Neutrophil (primary cell): ENCODE data around the gene CEBPG.

Experiments used
- H3K27ac ChIP-seq: fragments of 200-600 bp; sonication (generic); 2 replicates; pipeline ENCODE4 v1.5.1; 2016; ENCODE audit warnings: mild to moderate bottlenecking, moderate library complexity
- H3K27me3 ChIP-seq: fragments of 200-600 bp; sonication (generic); 2 replicates; pipeline ENCODE4 v1.6.0; 2016; ENCODE audit warnings: mild to moderate bottlenecking
- H3K36me3 ChIP-seq: fragments of 200-600 bp; sonication (generic); 2 replicates; pipeline ENCODE4 v1.5.1; 2017
- H3K4me1 ChIP-seq, 2 experiments: fragments of 200-600 bp in 1 of 2; sonication (generic) in 1 of 2; 1 replicate in 1 of 2; 2 replicates in 1 of 2; pipeline versions ENCODE4 v1.5.1 to v1.6.1; 2013 to 2016; ENCODE audit warnings: low read depth in 1 of 2, low read length in 1 of 2, mild to moderate bottlenecking in 1 of 2, moderate library complexity in 1 of 2; ENCODE audit not compliant: control insufficient read depth in 1 of 2, insufficient read depth in 1 of 2
- H3K4me3 ChIP-seq, 2 experiments: fragments of 200-600 bp in 1 of 2; sonication (generic) in 1 of 2; 1 replicate in 1 of 2; 2 replicates in 1 of 2; pipeline ENCODE4 v1.5.1; 2013 to 2016; ENCODE audit warnings: low read depth in 1 of 2, low read length in 1 of 2, mild to moderate bottlenecking in 1 of 2, moderate library complexity in 1 of 2
- H3K9me3 ChIP-seq: fragments of 200-600 bp; sonication (generic); 2 replicates; pipeline ENCODE4 v1.5.1; 2016
- TF ChIP-seq, protein P1 (sequence below): fragments of 200-600 bp; sonication (generic); IDR thresholded peaks from 2 replicates; pipeline ENCODE4 v1.5.1; 2016; ENCODE audit warnings: antibody characterized with exemption

The CEBPG gene

DNA sequence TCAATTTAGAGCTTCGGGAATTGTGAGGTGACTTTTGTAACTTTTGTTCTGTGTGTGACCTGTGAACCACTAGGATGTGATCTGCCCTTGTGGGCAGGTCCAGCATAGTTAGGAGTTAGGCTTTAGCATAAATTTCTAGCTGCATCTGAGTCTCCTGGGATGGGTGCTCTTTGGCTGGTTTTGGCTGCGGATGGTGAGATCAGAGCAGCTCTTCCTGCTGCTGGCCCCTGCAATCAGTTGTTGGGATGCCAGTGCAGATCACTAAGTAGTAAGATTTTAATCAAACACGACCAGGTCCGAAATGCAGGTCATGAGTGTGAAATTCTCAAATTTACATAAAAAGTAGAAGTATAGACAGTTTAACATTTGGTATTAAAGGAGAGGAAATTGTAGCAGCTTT is 8.5 kb downstream of the CEBPG start:
- Histone ChIP-seq H3K4me3 (no peak overlapping the region), H3K36me3 (peaks cover 8% of the 10 kb centered on the region), H3K27ac (no peak overlapping the region), H3K27me3 (no peaks in the 10 kb centered on the region), H3K4me1 (no peaks in the 10 kb centered on the region), H3K9me3 (no peaks in the 10 kb centered on the region)
- TF ChIP-seq, protein P1, sequence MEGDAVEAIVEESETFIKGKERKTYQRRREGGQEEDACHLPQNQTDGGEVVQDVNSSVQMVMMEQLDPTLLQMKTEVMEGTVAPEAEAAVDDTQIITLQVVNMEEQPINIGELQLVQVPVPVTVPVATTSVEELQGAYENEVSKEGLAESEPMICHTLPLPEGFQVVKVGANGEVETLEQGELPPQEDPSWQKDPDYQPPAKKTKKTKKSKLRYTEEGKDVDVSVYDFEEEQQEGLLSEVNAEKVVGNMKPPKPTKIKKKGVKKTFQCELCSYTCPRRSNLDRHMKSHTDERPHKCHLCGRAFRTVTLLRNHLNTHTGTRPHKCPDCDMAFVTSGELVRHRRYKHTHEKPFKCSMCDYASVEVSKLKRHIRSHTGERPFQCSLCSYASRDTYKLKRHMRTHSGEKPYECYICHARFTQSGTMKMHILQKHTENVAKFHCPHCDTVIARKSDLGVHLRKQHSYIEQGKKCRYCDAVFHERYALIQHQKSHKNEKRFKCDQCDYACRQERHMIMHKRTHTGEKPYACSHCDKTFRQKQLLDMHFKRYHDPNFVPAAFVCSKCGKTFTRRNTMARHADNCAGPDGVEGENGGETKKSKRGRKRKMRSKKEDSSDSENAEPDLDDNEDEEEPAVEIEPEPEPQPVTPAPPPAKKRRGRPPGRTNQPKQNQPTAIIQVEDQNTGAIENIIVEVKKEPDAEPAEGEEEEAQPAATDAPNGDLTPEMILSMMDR, result no peak

DNA sequence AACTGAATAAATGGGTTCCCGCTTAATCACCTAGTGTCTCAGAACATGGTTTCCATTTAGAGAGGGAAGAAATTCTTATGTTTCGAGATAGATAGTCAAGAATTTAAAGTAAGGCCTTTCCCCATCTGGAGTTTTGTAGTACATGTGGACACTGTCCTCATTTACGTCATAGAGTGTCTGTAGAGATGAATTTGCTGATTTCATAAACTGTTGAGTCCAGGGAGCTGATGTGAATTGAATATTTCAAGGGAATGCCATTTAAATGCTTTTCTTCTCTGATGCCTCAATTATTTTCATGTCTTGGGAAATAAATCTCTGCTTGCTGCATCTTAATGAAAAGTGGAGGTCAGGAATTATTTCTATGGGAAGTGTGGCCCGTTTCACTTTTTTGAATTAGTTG is 9.5 kb downstream of the CEBPG start:
- no peak overlapping the region for H3K4me3 ChIP-seq
- no peaks in the 10 kb centered on the region for H3K4me1 ChIP-seq
- H3K9me3 ChIP-seq, result no peaks in the 10 kb centered on the region
- TF ChIP-seq, protein P1, result no peak
- no peaks in the 10 kb centered on the region for H3K27me3 ChIP-seq
- H3K36me3 ChIP-seq, result peaks cover 8% of the 10 kb centered on the region
- H3K27ac ChIP-seq, result no peak overlapping the region

DNA sequence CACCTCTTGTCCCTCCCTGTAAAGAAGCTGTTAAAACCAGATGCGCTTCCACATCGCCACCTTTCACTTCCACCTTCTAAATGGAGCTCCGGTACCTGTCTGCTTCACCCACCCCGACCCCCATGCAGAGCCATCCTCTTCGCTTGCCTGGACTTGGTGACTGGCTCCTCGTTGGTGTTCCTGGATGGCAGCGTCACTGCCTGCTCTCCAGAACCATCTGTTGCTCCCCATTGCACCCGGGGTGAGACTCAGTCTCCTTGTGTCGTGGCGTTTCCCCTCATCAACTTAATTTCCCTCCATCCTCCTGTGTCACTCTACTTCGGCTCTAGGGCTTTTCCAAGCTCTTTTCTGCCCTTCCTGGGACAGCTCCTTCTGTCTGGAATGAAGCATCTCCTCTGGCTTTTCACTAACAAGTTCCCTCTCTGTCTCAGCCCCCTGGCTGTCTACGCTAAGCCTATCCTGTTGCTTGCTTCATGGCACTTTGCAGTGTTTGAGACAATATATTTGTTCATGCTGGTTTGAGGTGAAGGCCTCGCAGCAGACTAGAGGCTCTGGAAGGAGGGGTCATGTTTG is 10.3 kb downstream of the CEBPG start:
- Histone ChIP-seq H3K4me1 (no peaks in the 10 kb centered on the region), H3K27me3 (no peaks in the 10 kb centered on the region), H3K27ac (no peak overlapping the region), H3K9me3 (no peaks in the 10 kb centered on the region), H3K36me3 (peaks cover 8% of the 10 kb centered on the region), H3K4me3 (no peak overlapping the region)
- TF ChIP-seq, protein P1, result no peak

DNA sequence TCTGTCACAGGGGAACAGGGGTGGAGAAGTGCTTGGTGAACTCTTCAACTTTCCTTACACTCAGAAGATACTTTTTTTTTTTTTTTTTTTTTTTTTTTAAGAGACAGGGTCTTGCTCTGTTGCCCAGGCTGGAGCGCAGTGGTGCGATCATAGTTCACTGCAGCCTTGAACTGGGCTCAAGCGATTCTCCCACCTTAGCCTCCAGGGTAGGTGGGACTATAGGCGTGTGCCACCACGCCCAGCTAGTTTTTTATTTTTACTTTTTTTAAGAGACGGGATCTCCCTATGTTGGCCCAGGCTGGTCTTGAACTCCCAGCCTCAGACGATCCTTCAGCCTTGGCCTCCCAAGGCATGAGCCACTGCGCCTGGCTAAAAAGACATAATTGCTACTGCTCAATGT is 11.5 kb downstream of the CEBPG start:
- no peaks in the 10 kb centered on the region for H3K27me3 ChIP-seq
- peaks cover 2 to 4% of the 10 kb centered on the region in 2 experiments for H3K4me1 ChIP-seq
- no peak overlapping the region for H3K27ac ChIP-seq
- no peaks in the 10 kb centered on the region for H3K9me3 ChIP-seq
- H3K4me3 ChIP-seq, result no peak overlapping the region
- TF ChIP-seq, protein P1, result no peak
- no peaks in the 10 kb centered on the region for H3K36me3 ChIP-seq

DNA sequence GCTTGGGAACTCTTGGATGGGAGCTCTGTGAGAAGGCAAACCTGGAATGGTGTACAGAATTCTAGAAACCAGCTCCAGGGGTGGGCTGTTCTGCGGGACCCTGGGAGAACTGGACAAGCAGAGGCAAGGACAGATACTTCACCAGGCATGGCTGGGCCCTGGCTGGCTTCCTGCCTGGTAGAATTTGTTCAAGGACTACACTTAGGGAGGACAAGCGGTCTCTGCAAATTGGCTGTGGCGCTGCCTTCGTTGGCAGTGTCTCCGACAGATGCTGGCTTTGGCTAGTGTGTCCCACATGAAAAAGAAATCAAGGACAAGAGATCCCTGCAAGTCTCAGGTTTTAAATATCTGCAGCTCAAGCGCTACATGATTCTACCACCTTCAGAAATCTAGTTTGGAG is 12.4 kb downstream of the CEBPG start:
- H3K27ac ChIP-seq, result no peak overlapping the region
- no peak overlapping the region for H3K4me3 ChIP-seq
- H3K4me1 ChIP-seq, result peaks cover 10 to 14% of the 10 kb centered on the region in 2 experiments
- H3K36me3 ChIP-seq, result no peaks in the 10 kb centered on the region
- H3K27me3 ChIP-seq, result no peaks in the 10 kb centered on the region
- no peaks in the 10 kb centered on the region for H3K9me3 ChIP-seq
- TF ChIP-seq, protein P1, result no peak
